ENCODE results near the gene FAM168B.

The FAM168B gene

DNA sequence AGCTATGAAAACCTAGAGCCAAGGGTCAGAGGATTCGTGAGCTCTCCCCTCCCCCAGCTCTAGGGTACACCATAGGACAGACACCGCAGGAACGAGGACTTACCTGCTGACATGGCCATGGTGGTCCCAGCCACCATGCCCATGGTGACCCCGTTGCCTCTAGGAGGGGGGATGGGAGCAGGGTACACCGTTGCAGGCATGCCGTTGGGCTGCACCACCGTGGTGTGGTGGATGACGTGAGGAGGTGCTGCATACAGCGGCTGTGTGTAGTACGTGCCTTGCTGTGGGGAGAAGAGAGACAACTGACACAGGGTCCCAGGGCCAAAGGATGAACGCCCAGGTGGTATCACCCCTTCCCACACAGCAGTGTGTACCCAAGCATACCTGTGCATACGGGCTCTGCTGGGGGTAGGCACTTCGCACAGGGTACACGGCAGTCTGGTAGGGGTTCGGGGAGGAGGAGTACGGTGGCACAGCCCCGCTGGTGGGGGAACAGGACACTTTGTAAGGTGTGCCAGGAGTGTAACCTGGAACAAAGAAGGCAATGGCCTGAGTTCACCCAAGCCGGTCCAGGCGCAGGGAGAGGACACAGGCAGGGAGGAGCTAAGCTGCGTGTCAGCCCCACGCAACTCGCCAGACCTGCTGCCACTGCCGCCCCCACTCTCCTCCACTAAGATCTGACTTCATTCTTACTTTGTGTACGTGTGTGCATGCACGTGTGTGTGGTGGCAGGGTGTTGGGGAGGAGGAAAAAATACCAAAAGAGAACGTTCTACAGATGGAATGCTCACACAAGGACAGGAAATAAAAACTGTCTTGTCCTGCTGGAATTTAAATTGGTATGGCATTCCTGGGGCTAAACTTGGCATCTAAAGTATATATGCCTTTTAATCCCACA is 37.8 kb downstream of the FAM168B start:
- no peak for DNase-seq (ENCODE audit: low read depth in 2 of 2)

DNA sequence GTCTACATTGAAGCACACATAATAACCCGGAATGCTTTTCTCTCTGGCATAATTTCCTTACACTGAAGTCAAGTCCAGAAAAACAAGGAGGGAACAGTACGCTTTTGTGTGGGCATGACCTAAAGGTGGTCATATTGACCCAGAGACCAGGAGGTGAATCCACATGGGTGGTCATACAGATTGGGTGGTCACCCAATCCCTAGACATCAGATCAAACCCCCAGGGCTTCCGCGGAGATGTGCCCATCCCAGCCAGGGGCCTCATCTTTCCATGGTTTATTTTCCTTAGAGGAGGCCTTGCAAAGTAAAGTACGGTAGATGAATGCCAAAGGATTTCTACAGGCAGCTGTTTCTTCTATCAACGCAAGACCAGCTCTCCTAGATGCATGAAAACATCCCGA is 38.8 kb downstream of the FAM168B start:
- no peak for DNase-seq (ENCODE audit: low read depth in 2 of 2)

DNA sequence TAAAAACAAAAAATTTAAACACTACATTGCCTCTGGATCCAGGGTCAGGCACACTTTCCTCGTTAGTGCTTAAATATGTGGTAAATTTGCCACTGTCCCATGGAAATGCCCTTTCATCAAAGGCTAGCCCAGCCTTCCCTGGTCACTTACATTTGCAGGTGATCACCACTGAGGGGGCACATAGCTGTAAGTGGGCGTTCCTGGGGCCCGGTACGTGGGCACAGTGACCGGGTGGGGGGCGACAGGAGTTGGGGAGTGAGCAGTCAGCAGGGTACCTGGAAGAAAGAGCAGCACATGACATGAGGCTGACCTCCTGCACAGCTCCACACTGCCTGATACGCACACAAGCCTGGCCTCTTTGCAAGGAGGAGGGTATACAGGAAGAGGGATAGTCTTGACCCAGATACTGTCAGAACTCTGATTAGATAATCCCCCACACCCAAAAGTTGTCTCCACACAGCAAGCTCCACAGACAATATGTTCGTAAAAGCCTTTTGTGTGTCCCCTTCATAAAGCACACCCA is 40.5 kb downstream of the FAM168B start:
- DNase-seq (ENCODE audit: low read depth in 2 of 2) = no peak

DNA sequence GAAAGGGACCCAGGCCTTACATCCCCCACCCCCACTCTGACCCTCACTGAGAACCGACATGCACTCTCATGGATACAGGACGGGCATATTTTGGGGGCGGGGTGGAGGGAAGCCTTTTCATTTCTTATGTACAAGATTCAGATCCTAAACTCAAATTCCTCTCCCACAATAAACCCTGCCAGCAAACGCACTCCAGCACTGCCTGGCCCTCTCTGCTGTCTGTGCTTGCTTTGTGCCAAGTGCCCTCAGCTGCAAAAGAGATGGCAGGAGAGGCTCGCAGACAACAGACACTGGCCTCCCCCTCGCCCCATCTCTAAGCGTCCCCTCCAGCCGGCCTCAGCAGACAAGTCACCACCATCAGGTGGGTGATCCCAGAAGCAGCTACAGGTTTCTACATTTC is 42.4 kb downstream of the FAM168B start:
- no peak for DNase-seq (ENCODE audit: low read depth in 2 of 2)

DNA sequence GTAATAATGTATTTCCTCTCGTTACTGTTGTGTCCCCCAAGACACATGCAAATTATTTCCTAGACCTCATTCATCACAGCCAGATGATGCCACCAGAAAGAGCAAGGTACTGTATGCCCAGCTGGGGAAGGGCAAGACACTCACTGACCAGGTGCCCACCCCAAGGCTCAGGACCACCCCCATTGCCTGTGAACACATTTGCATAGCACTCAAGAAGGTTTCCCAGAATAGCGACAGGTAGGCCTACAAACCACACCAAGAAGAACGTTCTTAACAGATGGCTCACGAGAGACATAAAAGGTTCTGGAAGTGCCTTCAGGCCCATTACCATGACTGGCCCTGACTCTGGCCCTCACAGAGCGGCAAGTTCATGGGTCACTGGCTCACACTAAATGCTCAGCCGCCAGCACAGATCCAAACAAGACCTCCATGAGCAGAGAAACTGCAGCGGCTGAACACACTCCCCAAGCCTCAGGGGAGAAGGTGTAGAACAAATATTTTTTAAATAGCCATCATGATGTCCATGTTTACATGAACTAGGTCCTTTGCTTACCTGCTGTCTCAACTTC is 44.0 kb downstream of the FAM168B start:
- DNase-seq (ENCODE audit: low read depth in 2 of 2) = no peak

DNA sequence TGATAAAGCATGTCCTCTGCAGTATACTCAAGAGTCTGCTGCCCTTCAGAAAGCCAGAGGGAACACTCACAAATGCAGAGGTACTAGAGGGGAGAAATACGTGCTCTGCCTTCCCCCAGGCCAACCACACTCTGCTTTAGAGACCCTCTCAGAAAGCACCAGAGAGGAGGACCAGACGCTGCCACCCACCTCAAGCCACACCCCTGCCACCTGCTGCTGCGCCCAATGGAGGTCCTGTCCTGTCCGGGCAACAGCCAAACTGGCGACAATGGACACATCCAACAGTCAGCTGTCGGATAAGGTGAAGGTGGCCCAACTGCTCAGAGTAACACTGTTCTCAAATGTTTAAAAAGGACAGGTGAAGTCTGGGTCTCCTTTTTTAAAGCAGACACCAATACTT is 44.6 kb downstream of the FAM168B start:
- no peak for DNase-seq (ENCODE audit: low read depth in 2 of 2)

DNA sequence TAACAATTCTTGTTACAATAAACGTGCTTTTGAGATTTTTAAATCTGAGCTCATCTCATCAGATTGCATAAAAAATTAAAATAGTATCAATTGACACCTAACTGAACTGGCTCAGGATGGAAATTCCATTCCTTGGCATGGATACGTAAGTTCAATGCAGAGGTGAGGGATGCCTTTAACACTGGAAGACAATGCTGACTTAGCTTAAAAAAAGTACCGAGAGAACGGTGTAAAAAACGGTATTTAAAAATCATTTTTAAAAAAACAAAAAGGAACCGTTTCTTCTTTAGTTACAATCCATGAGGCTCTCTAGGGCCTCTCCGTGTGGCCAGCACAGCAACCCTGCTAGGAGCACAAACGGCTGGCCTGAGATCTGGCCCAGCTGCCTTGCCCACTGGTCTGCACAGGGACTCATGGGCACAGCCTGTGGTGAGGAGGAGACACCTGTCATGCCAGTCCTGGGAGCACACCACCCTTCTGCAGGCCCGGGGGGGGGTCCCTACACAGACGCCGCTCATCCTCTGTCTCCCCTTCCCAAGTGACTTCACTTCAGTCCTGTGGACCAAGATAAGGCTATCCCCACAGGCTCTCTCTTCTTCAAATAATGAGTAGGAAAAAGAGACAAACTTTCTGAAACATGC is 45.2 kb downstream of the FAM168B start:
- no peak for DNase-seq (ENCODE audit: low read depth in 2 of 2)

DNA sequence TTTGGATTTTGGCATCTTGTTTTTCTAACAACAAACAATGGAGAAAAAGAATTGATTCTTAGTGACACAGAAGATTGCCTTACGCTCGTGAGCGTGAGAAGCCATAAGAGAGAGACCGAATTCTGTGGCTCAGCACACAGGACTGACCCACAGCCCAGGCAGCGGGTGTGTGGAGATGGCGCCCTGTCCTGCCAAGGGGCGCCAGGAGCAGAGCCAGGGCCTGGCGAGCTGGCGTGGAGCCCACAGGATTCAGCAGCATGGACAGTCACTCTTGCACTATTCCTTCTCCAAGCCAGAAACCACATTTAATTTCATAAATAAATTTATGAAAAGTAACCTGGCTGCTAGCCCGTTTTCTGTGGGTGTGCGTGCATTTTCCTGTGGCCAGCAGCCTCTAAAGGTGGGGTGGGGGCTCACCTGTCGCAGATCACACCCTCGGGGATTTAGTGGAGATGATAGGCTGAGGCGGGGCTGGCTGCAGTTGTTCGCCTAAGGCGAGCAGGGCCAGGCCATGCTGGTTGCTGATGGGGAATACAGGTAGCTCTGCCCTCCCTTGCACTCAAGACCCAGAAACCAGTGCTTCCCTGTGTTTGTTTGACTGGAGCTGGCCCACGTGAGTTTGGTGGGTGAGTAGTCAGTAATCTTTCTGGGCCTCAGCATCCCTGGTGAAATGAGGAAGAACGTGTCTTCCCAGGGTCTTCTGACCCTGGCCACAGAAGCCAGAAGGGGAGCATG is 46.2 kb downstream of the FAM168B start:
- no peak for DNase-seq (ENCODE audit: low read depth in 2 of 2)

DNA sequence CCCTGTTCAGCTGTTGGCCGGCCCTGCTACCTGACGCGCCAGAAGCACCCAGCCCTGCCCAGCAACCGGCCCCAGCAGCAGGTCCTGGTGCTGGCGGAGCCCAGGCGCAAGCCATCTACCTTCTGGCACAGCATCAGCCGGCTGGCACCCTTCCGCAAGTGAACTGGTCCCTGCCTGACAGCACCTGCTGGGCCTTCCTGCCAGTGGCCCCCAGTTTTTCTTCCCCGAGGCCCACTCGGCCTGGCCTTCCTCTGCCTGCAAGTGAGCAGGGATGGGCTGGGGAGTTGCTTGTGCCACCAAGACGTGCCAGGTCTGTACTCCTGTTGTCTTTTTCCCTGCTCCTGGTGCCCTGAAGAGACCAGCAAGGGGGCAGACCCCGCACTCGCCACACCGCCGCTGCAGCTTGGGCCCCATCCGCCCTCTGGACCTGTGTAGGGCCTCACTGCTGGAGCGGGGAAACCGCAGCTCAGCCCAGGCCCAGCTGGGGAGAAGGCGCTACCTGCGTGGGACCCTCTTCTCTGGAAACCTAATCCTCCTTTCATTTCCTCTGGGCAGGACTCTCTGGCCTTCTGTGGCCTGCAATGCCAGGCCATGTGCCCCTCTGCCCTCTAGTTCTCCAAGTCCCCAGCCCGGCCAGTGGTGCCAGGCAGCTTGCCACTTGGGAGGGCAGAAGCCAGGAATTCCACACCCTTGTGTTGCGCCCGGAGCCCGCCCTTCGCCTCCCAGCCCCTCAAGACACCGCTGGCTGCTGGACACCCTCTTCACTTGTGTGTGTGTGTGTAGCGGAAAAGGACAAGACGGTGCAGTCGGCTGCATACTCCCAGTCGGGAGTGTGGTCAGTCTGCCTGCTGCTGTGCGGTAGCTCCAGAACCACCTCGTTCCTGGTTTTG is 47.0 kb downstream of the FAM168B start:
- DNase-seq (ENCODE audit: low read depth in 2 of 2) = no peak

DNA sequence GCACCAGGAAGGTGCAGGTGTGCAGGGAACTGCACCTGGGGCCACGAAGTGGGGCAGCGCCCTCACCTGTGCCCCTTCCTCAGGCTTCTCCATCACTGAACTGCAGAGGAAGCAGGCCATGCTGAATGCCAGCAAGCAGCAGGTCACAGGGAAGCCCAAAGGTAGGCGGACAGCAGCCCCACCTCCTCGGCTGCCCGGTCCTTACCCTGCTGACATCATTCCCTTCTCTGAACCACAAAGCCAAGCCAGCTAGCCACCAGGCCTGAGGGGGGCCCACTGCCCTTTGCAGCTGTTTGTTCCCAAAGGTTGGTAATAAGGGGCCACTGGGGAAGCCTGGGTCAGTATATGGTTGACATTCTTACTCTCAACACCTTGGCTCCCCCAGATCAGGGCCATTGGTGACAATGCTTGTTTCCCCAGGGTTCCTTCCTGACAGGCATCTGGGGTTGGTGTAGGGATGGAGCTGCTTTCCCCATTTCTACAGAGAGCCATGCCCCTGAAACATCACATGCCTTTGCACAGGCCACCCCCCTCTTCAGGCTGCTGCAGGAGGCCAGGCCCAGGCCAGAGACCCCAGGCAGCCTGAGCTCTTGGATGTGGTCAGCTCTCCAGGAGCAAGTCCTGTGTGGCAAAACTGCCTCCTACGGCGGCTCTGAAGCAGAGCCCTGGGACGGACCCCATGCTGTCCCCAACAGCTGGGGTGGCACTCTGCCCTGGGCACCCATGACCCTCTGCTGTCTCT is 47.8 kb downstream of the FAM168B start:
- DNase-seq (ENCODE audit: low read depth in 2 of 2) = no peak

DNA sequence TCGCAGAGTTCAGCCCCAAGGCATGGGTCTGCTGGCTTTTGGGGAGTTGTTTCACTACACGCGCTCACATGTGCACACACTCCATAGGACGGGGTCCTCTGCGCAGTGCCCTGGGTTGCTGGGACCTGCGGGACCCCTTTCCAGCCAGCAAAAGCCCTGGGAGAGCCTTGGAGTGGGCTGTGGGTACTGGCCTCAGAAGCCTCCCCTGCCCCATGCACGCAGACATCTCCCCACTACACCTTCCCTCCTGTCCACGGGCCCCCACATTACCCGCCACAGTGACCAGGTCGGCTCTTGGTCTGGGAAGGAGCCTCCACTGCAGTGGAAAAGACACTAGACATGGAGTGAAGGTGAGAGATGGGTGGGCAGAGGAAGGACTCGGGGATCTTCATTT is 48.5 kb downstream of the FAM168B start:
- no peak for DNase-seq (ENCODE audit: low read depth in 2 of 2)

DNA sequence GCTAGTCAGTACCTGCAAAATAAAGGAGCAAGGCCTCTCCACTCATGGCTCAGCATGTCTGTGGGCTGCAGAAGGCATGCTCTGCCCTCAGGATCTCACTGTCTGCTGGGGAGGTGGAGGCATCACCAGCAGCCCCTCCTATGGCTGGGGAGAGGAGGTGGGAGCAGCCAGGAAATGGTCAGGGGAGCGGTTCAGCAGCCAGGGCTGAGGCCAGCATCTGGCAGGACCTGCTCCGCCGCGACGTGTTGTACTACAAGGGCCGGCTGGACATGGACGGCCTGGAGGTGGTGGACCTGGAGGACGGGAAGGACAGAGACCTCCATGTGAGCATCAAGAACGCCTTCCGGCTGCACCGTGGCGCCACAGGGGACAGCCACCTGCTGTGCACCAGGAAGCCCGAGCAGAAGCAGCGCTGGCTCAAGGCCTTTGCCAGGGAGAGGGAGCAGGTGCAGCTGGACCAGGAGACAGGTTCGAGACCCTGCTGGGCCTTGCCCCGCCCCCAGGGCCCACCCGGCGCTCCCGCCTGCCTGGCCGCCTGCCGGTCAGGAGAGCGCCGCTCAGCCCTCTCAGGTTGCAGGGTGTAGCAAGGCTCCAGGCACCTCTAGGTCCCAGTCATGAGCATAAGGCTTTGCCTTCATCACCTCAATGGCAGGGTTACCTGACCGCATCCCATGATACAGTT is 49.0 kb downstream of the FAM168B start:
- no peak for DNase-seq (ENCODE audit: low read depth in 2 of 2)

DNA sequence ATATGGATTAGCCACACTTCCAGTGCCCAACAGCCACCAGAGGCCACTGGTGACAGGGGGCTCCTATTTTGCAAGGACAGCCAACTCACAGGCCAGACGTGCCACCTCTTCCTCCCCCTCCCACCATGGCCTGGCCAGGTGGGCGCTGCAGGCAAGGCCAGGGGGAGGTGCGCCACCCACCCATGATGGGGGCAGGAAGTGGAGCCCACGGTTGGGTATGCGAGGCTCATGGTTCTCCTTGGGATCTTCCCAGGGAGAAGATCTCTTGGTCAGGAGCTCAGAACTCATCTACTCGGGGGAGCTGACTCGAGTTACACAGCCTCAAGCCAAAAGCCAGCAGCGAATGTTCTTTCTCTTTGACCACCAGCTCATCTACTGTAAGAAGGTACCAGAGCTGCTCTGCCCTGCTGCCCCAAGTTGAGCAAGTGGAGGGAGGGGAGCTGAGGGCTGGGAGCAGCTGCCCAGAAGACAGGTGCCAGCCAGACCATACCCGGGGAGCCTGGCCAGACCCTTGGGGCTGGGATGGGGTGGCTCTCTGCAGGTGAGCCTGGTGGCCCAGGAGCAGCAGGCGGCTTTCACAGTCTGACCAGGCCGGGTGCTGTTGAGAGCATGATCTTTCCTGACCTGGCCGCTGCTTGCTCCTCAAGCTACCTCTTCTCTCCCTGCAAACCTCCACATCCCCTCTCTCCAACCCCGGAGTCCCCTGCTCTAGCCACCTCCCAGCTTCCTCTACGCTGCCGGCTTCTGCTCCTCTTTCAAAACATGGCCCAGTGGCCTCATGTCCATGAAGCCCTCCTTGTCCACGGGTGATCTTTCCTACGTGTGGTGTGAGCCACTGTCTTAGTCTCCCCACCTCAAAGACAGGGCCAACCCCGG is 49.8 kb downstream of the FAM168B start:
- DNase-seq (ENCODE audit: low read depth in 2 of 2) = no peak

DNA sequence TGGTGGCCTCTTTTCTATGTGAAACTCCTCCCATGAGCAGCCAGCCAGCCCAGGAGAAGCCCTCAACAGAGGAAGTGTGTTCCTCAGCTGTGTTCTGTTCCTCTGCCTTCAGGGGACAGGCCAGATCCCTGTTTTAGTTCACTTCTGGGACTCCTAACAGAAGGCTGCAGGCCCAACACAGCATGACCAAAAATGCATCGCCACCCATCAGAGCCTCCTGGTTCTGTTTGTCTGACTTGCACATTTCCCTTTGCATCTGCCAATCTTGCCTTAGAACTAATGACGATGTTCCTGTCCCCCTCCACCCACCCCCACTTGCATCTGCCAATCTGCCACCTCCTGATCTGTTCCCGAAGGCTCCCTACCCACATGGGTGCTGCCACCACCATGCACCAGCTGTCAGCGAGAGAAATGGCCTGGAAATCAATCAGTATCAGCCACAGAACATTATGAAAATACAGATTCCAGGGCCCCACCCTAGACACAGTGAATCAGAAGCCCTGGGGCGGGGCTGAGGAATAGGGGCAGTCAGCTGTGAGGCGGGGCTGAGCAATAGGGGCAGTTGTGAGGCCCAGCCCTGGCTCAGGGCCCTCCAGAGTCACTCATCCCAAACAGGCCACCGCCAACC is 51.0 kb downstream of the FAM168B start:
- DNase-seq (ENCODE audit: low read depth in 2 of 2) = no peak

DNA sequence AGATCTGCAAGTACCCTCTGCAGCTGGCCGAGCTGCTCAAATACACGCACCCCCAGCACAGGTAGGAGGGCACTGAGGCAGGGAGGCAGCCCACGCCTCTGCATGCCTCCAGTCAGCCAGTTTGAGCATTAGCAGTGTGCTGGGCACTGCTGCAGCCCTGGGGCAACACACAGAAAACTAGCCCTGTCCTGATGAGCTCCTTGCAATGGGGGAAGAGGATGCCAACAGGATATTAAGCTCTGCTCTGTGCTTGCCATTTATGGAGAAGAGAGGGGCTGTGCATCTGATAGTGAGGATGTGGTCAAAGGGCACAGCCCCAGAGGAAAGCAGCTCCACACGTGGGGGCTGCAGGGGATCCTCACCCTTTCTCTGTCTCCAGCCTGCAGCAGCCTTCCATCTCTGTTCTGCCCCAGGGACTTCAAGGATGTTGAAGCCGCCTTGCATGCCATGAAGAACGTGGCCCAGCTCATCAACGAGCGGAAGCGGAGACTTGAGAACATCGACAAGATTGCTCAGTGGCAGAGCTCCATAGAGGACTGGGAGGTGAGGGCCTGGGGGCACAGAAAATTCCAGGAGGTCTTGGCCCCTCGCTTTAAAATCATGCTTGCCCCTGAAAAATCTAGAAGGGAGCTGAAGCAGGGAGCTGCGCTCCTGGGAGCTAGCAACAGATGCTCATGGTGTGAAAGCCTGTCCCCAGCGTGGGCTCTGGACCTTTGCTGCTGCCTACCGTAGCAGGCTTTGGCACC is 51.7 kb downstream of the FAM168B start:
- no peak for DNase-seq (ENCODE audit: low read depth in 2 of 2)

DNA sequence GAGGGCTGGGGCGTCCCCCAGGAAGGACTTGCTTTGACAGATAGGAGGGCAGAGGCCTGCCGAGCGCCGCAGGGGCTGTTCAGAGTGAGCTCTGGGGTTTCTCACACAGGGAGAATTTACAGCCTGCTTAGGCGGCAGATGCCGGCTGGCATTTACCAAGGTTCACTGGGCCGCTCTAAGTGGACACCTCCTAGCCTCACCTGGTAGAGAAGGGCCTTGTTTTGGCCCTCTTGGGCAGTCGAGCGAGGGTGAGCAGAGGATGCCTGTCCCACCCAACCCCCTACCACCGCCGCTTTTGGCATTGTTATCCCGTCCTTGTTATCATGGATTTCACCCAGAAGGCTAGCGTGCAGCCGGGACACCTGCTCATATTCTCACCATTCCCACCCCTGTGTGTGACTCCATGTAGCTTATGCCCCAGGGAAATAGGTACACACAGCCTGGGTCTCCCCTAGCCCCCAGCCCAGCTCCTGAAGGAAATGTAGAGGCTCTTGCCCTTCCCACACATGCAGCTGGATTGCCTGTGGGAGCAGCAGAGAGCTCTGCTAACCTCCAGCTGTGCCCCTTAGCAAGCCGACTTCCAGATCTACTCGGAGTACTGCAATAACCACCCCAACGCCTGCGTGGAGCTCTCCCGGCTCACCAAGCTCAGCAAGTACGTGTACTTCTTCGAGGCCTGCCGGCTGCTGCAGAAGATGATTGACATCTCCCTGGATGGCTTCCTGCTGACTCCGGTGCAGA is 52.4 kb downstream of the FAM168B start:
- DNase-seq (ENCODE audit: low read depth in 2 of 2) = no peak

Data from stimulated activated CD4-positive, alpha-beta T cell treated with anti-CD3 and anti-CD28 coated beads, Interleukin-15, amount 100 ng/mL, for 48 hours (primary cell).